ENCODE data around the gene NRSN2. TPM values are rescaled to one million over a fixed set of nuclear protein-coding genes. Genes with fewer than 3 reads are reported as not detected.

NRSN2 gene, protein sequence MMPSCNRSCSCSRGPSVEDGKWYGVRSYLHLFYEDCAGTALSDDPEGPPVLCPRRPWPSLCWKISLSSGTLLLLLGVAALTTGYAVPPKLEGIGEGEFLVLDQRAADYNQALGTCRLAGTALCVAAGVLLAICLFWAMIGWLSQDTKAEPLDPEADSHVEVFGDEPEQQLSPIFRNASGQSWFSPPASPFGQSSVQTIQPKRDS
- 10 to 100 TPM; 45.3 to 56.4 (median 49.5) TPM for polyA plus RNA-seq (ENCODE audit: insufficient read length in 4 of 4)

DNA sequence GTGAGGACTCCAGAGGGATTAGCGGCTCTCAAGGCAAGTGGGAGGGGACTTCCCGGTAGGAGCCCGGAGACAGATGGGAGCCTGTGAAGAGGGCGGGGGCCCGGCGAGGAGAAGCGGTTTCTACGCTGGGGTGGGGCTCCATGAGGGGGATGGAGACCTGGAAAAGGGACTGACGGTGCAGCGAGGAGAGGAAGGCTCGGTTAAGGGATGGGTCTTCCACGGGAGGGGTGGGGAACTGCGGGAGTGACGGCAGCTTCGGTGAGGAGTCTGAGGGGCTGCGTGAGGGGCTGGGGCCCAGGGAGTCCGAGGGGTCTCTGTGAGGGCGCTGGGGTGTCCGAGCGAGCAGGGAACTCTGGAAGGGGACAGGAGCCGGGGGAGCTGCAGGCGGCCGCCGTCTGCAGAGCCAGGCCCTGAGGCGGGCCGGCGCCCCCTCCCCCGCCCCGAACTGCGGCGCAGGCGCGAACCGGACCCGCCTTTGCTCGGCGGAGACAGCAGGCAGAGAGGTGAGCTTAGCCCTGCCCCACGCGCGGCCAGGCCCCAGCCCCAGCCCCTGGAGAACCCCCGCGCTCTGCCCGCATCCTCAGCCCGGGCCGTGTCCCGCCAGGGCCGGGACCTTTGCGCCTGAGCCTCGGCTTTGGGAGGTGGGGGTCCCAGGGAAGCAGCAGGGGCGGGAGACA, at the start of gene NRSN2:
Gene NRSN2 (plus strand): TSS at position 472 of the 677 bp plus-strand sequence. CDS start 2,533 bp downstream, outside the sequence.
- DNase-seq (ENCODE audit: low read depth in 4 of 4, low spot score in 2 of 4) = no peak

DNA sequence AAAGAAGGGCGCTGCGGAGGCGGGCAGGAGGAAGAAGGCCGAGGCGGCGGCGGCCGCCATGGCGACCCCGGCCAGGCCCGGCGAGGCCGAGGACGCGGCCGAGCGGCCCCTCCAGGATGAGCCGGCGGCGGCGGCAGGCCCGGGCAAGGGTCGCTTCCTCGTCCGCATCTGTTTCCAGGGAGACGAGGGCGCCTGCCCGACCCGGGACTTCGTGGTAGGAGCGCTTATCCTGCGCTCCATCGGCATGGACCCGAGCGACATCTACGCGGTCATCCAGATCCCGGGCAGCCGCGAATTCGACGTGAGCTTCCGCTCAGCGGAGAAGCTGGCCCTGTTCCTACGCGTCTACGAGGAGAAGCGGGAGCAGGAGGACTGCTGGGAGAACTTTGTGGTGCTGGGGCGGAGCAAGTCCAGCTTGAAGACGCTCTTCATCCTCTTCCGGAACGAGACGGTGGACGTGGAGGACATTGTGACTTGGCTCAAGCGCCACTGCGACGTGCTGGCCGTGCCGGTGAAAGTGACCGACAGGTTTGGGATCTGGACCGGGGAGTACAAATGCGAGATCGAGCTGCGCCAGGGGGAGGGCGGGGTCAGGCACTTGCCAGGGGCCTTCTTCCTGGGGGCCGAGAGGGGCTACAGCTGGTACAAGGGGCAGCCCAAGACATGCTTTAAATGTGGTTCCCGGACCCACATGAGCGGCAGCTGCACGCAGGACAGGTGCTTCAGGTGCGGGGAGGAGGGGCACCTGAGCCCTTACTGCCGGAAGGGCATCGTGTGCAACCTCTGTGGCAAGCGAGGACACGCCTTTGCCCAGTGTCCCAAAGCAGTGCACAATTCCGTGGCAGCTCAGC, 48.8 kb upstream of the NRSN2 start:
- DNase-seq (ENCODE audit: low read depth in 4 of 4, low spot score in 2 of 4) = no peak

DNA sequence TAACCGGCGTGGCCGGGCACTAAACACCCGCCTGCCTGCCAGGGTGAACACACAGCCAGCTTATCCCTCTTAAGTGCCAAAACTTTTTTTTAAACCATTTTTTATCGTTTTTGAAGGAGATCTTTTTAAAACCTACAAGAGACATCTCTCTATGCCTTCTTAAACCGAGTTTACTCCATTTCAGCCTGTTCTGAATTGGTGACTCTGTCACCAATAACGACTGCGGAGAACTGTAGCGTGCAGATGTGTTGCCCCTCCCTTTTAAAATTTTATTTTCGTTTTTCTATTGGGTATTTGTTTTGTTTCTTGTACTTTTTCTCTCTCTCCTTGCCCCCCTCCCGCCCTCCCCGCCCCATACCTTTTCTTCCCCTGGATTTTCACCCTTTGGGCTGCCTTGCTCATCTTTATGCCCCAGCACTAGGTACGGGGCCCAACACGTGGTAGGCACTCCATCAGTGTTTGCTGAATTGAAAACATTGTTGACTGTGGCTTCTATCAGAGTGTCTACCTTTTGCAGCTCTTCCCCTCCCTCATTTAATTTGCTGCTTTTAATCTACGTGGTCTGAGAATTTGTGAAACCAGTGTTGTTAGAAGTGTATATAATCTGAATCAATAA, 48.0 kb upstream of the NRSN2 start:
- no peak for DNase-seq (ENCODE audit: low read depth in 4 of 4, low spot score in 2 of 4)

DNA sequence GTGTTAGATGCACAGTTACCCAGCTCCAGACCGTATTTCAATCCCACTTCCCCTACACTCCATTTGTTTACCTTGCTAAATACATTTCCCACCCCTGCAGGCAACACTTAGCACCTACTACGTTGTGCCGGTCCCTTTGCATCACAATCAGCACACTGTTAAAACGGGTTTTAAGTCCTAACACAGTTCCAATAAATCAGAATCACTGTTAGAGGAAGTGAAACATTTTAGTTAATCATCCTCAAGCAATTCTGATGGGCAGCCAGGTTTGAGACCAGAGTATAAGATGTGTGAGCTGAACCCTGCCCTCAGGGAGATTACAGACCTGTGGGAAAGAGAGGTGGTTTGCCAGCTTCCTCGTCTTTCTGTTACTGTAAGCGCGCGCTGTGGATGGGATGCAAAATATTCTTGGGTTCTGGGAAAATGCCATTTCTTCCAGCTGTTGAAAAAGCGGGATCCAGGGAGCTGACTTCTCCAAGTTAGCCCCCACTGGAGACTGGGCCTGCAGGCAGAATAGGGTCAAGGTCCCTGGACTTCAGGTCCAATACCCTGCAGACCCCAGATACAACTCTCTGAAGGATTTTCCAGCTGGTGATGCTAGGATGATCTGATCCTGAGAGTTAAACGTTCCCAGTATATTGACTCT, 46.4 kb upstream of the NRSN2 start:
- no peak for DNase-seq (ENCODE audit: low read depth in 4 of 4, low spot score in 2 of 4)

DNA sequence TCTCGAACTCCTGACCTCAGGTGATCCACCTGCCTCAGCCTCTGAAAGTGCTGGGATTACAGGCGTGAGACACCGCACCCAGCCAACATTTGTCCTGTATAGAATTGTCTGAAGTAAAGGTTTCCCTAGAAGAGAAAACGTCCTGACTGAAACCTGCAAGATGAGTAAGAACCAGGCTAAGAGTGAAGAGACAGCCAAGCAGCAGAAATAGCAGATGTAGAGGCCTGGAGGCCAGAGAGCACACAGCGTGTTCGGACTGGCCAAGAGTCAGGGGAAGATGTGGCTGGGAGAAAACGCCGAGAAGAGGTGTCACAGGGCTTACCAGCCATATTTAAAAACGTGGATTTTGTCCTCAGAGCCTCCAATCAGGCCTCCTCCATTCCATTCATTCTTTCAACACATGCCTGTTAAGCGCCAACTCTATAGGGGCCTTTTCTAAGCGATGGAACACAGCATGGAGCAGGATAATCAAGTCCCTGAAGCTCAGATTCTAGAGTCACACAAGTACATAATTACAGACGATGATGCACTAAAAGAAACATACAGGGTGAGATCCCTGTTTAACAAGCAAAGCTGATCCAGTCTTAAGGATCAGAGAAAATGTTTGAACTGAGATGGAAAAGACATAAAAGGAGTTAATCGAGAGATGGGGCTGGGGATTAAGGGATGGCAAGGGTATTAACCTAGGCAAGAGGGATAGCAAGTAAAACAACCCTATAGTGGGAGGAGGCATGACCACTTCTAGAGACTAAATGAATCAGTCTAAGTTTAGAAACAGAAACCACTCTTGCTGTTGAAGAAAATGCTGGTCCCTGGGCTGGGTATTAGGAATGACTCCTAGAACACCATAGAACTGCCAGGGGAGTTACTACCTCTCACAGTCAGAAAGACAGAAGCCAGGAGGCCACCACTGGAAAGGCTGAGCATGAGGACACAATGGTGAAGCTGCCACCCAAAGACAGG, 44.7 kb upstream of the NRSN2 start:
- no peak for DNase-seq (ENCODE audit: low read depth in 4 of 4, low spot score in 2 of 4)

DNA sequence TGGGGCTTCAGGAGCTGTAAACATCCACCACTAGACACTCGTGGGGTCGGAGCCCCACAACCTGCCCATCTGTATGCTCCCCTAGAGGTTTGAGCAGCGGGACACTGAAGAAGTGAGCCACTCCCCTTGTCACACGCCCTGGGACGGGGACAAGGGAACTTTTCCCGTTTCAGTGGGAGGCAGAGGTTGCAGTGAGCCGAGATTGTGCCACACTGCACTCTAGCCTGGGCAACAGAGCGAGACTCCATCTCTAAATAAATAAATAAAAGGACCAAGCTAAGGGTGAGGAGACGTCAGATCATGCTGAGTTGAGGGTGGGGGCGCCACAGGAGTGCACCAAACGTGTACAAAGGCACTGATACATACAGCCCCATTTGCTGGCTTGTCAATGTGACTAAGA, 41.2 kb upstream of the NRSN2 start:
- DNase-seq (ENCODE audit: low read depth in 4 of 4, low spot score in 2 of 4) = no peak

DNA sequence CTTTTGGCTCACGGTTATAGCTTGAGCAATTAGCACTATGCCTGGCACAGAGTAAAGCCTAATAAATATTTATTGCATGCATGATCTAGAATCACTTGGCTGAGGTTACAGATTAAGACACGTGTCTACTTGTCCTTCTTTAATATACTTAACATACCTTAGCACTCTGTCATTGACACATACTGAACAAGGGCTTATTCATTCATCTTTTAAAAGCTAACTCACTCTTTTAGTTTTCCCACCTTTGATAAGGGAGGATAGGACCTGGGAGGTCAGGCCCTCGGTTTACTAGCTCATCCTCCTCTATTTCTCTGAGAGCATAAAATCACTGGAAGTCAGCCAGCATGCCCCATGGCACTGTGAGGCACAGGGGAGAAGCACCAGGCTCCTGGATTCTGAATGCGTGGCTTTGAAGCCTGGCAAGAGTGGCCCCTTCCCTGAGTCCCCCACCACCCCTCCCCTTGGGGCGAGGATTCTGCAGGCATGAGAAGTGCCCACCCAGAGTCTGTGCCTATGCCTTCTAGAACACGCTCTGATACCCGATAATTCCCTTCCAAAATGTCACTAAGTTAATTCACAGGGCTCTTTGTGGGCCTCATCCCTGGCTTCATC, 38.4 kb upstream of the NRSN2 start:
- no peak for DNase-seq (ENCODE audit: low read depth in 4 of 4, low spot score in 2 of 4)

DNA sequence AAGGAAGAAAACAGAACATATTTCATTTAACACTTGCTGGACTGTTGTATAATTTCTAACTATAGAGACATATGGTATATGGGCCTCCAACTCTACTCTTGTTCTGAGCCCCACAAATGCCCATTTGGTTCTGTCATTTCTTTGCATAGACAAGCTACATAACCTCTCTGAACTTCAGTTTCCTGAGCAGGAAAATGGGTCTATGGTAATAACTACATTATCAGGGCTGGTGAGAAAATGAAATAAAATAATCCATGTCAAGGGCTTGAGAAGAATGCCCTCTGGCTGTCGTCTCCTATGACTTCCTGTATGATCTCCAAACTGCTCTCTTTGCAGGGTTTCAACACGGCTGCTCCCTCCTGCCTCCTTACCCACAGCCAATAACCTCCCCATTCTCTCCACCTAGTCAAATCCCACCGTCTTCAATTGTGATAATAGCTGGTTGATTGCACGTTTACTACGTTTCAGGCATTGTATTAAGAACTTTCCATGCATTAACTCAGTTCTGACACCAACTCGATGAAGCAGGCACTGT, 37.5 kb upstream of the NRSN2 start:
- DNase-seq (ENCODE audit: low read depth in 4 of 4, low spot score in 2 of 4) = no peak

DNA sequence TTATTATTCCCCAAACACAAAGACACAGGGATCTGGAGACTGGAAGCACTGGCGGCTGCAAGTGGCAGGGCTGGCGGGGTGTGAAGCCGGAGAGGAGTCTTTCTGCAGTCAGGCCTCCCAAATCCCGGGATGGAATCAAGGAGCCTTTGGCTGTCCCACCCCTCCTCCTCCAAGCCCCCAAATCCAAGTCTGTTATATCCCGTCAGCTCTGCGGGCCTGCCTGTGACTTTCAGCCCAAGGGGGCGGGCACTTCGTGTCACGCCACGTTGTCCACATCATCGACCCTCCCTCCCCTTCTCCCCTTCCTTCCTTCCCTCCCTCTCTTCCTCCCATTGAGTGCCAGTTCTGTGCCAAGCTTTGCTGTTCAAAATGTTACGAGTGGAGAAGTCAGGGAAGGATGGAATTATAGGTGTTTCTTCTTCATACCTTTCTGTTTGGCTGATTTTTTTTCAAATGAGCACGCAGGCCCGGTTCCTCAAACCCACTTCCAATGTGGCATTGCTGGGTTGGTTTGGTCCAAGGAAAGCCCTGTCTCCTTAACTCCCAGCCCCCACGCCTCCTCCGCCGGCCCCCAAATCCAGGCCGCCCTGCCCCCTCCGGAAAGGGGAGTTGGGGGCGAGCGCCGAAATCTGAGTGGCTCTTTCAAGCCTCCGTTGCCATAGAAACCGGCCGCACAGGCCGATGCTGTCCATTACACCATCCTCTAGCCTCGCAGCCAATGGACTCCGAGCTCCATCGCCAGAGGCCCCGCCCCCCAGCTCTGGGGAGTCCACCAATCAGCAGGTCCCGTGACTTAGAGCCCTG, 36.9 kb upstream of the NRSN2 start:
- DNase-seq (ENCODE audit: low read depth in 4 of 4, low spot score in 2 of 4) = peak in 3 of 4 donors; percentile 89 to 99 (median 97)

DNA sequence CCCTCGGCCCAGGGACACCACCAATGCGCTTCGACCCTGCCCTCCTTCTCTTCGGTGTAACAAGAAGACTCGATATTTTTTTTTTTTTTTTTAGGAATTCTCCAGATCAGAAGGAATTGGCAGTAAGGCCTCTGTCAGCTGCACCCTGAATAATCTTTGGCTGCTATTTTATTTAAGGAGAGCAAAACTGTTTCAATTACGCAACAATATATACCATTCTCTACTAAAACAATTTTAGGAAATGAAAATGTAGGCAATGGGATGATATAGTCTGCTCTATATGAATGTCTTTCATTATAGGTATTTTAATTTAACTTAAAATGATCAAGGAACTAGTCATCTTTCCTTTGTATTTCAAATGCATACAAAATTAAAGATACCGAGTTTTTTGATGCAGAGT, 36.3 kb upstream of the NRSN2 start:
- no peak for DNase-seq (ENCODE audit: low read depth in 4 of 4, low spot score in 2 of 4)

DNA sequence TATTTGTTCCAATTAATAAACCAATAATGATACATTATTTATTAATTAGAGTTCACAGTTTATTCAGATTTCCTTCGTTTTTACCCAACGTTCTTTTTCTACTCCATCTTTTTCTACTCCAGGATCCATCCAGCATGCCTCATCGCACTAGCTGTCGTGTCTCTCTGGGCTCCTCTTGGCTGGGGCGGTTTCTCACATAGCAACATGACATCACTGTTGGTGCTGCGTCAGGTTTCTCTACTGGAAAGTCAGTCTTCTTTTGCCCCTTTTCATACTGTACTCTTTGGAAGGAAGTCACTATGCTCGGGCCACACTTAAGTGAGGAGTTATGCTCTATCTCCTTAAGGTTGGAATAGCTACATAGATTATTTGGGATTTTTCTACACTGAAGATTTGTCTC, 35.3 kb upstream of the NRSN2 start:
- no peak for DNase-seq (ENCODE audit: low read depth in 4 of 4, low spot score in 2 of 4)

DNA sequence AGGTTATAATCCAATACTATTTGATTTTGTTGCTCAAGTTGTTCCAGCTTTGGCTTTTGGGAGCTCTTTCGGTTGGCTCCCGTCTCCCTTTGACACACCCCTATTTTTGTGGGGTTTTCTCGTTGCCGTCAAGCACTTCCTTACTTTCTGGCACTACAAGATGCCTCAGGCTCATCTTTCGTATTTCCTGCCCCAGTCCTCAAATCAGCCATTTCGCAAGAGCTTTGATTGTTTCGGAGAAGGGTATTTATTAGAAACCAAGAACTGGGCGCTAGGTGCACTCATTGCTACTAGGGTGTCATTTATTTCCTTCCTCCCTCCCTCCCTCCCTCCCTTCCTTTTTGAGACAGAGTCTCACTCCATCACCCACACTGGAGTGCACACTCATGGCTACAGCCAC, 34.8 kb upstream of the NRSN2 start:
- no peak for DNase-seq (ENCODE audit: low read depth in 4 of 4, low spot score in 2 of 4)

DNA sequence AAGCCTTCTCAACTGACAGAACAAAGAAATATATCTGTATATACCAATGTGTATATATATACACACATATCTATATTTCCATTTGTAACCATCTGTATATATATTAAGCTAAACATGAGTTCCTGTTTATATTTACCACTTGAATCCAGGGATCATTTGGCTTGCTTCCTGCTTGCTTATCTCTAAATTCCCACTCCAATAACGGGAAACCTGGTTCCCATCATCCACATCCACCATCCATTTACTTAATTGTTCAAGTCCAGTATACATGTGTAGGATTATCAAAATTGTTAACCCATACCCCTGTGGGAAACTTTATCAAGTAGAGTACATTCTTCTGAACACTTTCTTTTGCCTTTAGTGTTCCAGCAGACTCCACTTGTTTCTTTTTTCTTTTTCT, 34.0 kb upstream of the NRSN2 start:
- no peak for DNase-seq (ENCODE audit: low read depth in 4 of 4, low spot score in 2 of 4)

DNA sequence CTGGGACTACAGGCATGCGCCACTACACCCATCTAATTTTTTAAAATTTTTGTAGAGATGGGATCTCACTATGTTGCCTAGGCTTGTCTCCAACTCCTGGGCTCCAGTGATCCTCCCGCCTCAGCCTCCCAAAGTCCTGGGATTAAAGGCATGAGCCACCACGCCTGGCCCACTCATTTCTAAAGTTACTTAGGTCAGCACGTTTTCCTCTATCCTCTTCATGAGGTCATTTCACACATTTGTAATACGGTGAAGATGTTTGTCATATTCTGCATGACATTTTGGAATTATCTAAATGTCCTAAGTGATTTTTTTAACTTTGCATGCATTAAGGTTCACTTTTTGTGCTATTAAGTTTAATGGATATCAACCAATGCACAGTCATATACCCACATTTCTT, 33.5 kb upstream of the NRSN2 start:
- DNase-seq (ENCODE audit: low read depth in 4 of 4, low spot score in 2 of 4) = no peak

DNA sequence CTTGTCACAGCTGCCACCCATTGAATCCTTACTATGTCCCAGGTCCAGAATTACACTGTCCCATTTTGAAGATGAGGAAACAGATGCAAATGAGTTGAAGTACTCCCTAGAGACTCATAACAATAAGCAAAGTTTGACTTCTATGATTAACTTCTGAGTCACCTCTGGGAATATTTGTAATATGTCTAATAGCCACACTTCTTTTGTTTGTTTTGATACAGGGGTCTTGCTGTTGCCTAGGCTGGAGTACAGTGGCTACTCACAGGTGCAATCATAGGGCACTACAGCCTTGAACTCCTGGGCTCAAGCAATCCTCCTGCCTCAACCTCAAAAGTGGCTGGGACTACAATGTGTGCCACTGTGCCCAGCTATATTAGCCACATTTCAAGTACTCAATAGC, 33.0 kb upstream of the NRSN2 start:
- DNase-seq (ENCODE audit: low read depth in 4 of 4, low spot score in 2 of 4) = no peak

DNA sequence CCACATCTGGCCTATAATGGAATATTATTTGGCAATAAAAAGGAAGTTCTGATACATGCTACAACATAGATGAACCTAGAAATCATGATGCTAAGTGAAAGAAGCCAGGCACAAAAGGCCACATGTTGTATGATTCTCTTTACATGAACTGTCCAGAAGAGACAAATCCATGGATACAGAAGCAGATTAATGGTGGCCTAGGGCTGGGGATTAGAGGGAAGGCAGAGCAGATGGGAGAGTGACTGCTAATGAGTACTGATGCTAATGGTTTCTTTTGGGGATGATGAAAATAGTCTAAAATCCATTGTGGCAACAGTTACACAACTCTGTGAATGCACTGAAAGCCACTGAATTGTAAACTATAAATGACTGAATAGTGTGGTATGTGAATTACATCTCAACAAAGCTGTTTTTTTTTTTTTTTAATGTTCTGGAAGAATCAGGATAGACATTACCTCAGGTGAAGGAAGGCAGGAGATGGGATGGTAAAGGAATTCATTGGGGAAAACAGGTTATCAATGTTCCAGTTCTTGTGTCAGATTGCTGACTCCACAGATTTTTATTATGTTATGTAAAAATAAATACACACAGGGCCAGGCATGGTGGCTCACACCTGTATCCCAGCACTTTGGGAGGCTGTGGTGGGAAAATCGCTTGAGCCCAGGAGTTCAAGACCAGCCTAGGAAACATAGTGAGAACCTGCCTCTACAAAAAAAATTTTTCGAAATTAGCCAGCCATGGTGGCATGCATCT, 30.4 kb upstream of the NRSN2 start:
- no peak for DNase-seq (ENCODE audit: low read depth in 4 of 4, low spot score in 2 of 4)
